ENCODE data around the gene PISD.

DNA sequence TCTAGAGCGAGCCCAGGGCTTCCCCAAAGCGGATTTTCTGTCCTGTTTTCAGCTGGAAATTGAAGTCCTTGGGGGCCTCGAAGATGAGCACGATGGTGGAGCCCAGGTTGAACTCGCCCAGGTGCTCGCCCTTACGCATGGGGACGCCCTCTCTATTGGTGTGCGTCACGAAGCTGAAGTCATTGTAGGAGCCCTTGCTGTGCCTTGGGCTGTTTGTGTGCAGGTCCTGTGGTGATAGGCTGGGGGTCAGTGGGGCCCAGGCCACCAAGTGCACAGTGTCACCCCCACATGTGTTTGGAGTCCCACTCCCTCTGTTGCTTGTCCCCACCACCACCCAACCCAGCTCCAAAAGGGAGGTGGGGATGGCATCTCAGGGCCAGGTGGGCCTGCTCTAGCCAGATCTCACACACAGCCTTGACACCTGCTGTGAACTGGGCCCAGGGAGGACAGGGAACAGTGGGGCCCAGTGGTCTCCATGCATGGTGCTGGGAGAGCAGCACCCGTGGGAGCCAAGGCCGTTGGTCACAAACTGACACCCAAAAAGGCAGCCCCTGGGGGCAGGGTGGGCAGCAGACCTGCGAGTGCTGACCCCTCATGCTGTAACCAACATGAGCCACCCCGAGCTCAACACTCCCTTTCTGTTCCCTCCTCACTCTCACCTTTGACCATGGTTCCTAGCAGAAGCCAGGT is 42.3 kb downstream of the PISD start:
- TF ChIP-seq, protein P1, sequence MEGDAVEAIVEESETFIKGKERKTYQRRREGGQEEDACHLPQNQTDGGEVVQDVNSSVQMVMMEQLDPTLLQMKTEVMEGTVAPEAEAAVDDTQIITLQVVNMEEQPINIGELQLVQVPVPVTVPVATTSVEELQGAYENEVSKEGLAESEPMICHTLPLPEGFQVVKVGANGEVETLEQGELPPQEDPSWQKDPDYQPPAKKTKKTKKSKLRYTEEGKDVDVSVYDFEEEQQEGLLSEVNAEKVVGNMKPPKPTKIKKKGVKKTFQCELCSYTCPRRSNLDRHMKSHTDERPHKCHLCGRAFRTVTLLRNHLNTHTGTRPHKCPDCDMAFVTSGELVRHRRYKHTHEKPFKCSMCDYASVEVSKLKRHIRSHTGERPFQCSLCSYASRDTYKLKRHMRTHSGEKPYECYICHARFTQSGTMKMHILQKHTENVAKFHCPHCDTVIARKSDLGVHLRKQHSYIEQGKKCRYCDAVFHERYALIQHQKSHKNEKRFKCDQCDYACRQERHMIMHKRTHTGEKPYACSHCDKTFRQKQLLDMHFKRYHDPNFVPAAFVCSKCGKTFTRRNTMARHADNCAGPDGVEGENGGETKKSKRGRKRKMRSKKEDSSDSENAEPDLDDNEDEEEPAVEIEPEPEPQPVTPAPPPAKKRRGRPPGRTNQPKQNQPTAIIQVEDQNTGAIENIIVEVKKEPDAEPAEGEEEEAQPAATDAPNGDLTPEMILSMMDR (IDR thresholded peaks at IDR 0.05) = no peak
- TF ChIP-seq POLR2AphosphoS5 (IDR thresholded peaks at IDR 0.05) = no peak
- no peak for TF ChIP-seq EP300 (IDR thresholded peaks at IDR 0.05; ENCODE audit: low read depth)
